Parathyroid adenoma (tissue), 2 donors: ENCODE results near the gene SH3RF2.

Experiments used
- H2AFZ ChIP-seq: fragments of 300-600 bp; sonication (generic); one replicate; pipeline ENCODE4 v1.7.0; 2017; ENCODE audit warnings: antibody characterized with exemption, mild to moderate bottlenecking
- H3K27ac ChIP-seq: fragments of 300-600 bp; sonication (generic); one replicate; pipeline ENCODE4 v1.7.0; 2017
- H3K27me3 ChIP-seq: fragments of 300-600 bp; sonication (generic); one replicate; pipeline ENCODE4 v1.7.0; 2017; ENCODE audit warnings: low read length; ENCODE audit not compliant: control insufficient read depth, insufficient read depth
- H3K36me3 ChIP-seq: fragments of 300-600 bp; sonication (generic); one replicate; pipeline ENCODE4 v1.7.0; 2017; ENCODE audit warnings: low read length; ENCODE audit not compliant: control insufficient read depth, insufficient read depth
- H3K4me1 ChIP-seq: fragments of 300-600 bp; sonication (generic); one replicate; pipeline ENCODE4 v1.7.0; 2017; ENCODE audit warnings: control low read depth
- H3K4me2 ChIP-seq: fragments of 300-600 bp; sonication (generic); one replicate; pipeline ENCODE4 v1.7.0; 2017; ENCODE audit warnings: low read length
- H3K4me3 ChIP-seq: fragments of 300-600 bp; sonication (generic); one replicate; pipeline ENCODE4 v1.7.0; 2017; ENCODE audit warnings: low read depth, low read length
- H3K79me2 ChIP-seq: fragments of 300-600 bp; sonication (generic); one replicate; pipeline ENCODE4 v1.7.0; 2017; ENCODE audit warnings: control low read depth
- H3K9ac ChIP-seq: fragments of 300-600 bp; sonication (generic); one replicate; pipeline ENCODE4 v1.7.0; 2017; ENCODE audit warnings: mild to moderate bottlenecking
- H3K9me3 ChIP-seq: fragments of 300-600 bp; sonication (generic); one replicate; pipeline ENCODE4 v1.7.0; 2017; ENCODE audit warnings: low read length; ENCODE audit not compliant: control insufficient read depth
- TF ChIP-seq, protein P1 (sequence below): fragments of 300-600 bp; sonication (generic); IDR thresholded peaks from one replicate; pipeline ENCODE4 v1.7.0; 2017; ENCODE audit warnings: antibody characterized with exemption, mild to moderate bottlenecking
- donor health status: primary hyperparathyroidism.

Gene SH3RF2

DNA sequence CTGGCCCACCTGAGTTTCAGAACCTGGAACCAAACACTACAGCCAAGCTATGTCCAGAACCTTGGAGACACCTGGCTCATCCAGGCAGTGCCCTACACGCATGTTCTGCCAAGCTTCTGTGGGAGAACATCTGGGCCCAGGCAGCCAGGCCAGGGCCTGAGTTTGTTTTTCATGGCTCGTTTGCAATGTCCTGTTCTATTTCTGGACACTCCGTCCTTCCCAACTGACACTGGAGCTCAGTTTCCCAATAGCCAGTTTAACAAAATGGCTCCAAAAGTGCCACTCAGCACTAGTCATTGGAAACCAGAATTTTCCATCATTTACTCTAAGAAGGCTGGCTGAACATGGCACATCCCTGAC, 38.6 kb downstream of the SH3RF2 start:
- Histone ChIP-seq H3K27me3 (no peaks in the 10 kb centered on the region), H3K9ac (no peak overlapping the region), H3K4me1 (no peaks in the 10 kb centered on the region), H3K36me3 (no peaks in the 10 kb centered on the region), H2AFZ (no peak overlapping the region), H3K27ac (no peak overlapping the region), H3K4me3 (no peak overlapping the region), H3K9me3 (no peaks in the 10 kb centered on the region), H3K4me2 (no peak overlapping the region), H3K79me2 (no peaks in the 10 kb centered on the region)
- TF ChIP-seq, protein P1, sequence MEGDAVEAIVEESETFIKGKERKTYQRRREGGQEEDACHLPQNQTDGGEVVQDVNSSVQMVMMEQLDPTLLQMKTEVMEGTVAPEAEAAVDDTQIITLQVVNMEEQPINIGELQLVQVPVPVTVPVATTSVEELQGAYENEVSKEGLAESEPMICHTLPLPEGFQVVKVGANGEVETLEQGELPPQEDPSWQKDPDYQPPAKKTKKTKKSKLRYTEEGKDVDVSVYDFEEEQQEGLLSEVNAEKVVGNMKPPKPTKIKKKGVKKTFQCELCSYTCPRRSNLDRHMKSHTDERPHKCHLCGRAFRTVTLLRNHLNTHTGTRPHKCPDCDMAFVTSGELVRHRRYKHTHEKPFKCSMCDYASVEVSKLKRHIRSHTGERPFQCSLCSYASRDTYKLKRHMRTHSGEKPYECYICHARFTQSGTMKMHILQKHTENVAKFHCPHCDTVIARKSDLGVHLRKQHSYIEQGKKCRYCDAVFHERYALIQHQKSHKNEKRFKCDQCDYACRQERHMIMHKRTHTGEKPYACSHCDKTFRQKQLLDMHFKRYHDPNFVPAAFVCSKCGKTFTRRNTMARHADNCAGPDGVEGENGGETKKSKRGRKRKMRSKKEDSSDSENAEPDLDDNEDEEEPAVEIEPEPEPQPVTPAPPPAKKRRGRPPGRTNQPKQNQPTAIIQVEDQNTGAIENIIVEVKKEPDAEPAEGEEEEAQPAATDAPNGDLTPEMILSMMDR, result no peak

DNA sequence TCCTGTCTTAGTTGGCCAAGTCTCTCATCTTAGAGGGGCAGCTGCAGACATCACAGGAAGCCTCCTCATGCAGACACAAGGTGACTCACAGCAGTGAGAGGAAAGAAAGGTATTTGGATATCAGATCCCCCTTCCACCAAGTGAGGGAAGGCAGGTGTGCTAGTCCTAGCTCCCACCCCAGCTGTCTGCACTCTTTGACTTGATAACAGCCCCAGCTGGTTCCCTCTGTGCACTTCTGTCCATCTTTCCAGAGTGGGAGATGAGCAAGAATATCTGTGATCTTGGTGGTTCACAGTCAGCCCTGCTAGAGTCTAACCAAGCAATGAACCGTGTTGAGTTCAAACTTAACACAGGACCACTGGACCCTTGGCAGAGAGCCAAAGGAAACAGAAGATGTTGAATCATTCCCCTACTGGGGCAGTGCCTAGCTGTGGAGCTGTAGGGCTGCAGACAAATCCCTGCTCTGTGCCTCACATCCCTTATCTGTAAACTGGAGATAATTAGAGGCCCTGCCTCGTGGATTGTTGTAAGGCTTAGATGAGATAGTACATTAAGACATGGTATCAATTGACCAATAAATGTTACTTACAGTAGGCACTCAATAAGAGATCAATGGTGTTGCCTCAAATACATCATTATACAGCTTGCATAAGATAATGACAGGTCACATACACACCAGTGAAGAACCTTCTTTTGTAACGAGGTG, 39.1 kb downstream of the SH3RF2 start:
- H3K4me3 ChIP-seq, result no peak overlapping the region
- H3K27ac ChIP-seq, result no peak overlapping the region

DNA sequence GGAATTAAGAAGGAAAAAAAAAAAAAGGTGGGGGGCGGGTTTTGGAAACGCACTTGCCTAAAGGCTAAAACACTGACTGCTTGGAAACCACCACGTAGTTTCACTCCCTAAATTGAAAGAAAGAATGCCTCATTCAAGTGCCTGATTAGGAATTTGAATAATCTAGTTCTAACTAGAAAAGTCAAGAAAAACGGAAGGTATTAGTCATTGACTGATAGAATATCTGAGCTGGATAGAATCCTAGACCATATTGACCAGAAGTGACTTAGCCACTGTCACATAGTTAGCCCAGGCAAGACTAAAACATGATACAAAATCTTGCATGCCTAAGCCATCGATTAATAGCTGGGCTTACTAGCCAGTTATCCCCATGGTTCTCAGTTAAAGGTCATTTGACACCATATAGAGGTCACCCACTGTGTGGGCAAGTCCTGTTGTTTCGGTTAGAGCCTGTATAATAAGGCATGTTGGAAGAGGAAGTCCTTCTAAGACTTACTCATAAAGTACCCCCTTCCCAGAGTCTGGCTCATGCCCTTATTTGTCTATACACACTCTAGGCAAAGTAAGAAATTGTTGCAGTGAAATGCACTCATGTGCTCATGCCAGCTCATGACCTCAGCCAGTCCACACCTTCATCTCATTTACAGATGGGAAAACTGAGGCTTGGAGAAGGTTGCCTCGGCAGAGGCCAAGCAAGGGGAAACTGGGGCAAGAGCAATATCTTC, 40.2 kb downstream of the SH3RF2 start:
- no peak overlapping the region for H3K4me2 ChIP-seq
- no peak overlapping the region for H3K27ac ChIP-seq
- H2AFZ ChIP-seq, result no peak overlapping the region
- H3K27me3 ChIP-seq, result no peaks in the 10 kb centered on the region
- no peaks in the 10 kb centered on the region for H3K4me1 ChIP-seq
- TF ChIP-seq, protein P1, result no peak
- H3K79me2 ChIP-seq, result no peaks in the 10 kb centered on the region
- H3K4me3 ChIP-seq, result no peak overlapping the region
- no peak overlapping the region for H3K9ac ChIP-seq
- no peaks in the 10 kb centered on the region for H3K36me3 ChIP-seq
- H3K9me3 ChIP-seq, result no peaks in the 10 kb centered on the region

More for the DNA sequence above, 39.1 kb downstream of the SH3RF2 start:
- Histone ChIP-seq H2AFZ (no peak overlapping the region), H3K79me2 (no peaks in the 10 kb centered on the region), H3K36me3 (no peaks in the 10 kb centered on the region), H3K9me3 (no peaks in the 10 kb centered on the region), H3K4me1 (no peaks in the 10 kb centered on the region), H3K4me2 (no peak overlapping the region), H3K27me3 (no peaks in the 10 kb centered on the region), H3K9ac (no peak overlapping the region)
- TF ChIP-seq, protein P1, result no peak

GRCh38 chr5:145978171-145978570, 41.8 kb downstream of the SH3RF2 start:
- H3K27ac ChIP-seq, result no peak overlapping the region
- H3K4me3 ChIP-seq, result no peak overlapping the region
- no peak overlapping the region for H3K9ac ChIP-seq
- no peaks in the 10 kb centered on the region for H3K4me1 ChIP-seq
- TF ChIP-seq, protein P1, result no peak
- H3K4me2 ChIP-seq, result no peak overlapping the region
- no peaks in the 10 kb centered on the region for H3K9me3 ChIP-seq
- no peak overlapping the region for H2AFZ ChIP-seq
- H3K79me2 ChIP-seq, result no peaks in the 10 kb centered on the region
- H3K27me3 ChIP-seq, result no peaks in the 10 kb centered on the region
- no peaks in the 10 kb centered on the region for H3K36me3 ChIP-seq

- H3K4me2 ChIP-seq, result no peak overlapping the region
- TF ChIP-seq, protein P1, result no peak
- no peaks in the 10 kb centered on the region for H3K4me1 ChIP-seq
- H2AFZ ChIP-seq, result no peak overlapping the region
- no peaks in the 10 kb centered on the region for H3K9me3 ChIP-seq
- H3K4me3 ChIP-seq, result no peak overlapping the region
- H3K27ac ChIP-seq, result no peak overlapping the region
- H3K79me2 ChIP-seq, result no peaks in the 10 kb centered on the region
- no peaks in the 10 kb centered on the region for H3K36me3 ChIP-seq
- H3K27me3 ChIP-seq, result no peaks in the 10 kb centered on the region
- H3K9ac ChIP-seq, result no peak overlapping the region
Observed at GRCh38 chr5:145978708-145979107, 42.3 kb downstream of the SH3RF2 start.
